Smooth muscle cell (in vitro differentiated cells): ENCODE results near the gene AOPEP. TPM values are rescaled to one million over a fixed set of nuclear protein-coding genes. Genes with fewer than 3 reads are reported as not detected.

ENCODE experiments used
- DNase-seq: peaks from one replicate; lab custom pipeline; 2025; ENCODE audit not compliant: unreplicated experiment; lab: John Stamatoyannopoulos, UW
- H2AFZ ChIP-seq: fragments of 200-600 bp; sonication (generic); 2 replicates; pipeline ENCODE4 v1.6.0; 2016; ENCODE audit warnings: antibody characterized with exemption, low read depth, mild to moderate bottlenecking
- H3F3A ChIP-seq: fragments of 200-600 bp; sonication (generic); 2 replicates; pipeline ENCODE4 v1.6.0; 2017; ENCODE audit warnings: antibody characterized with exemption, low read depth
- H3K27ac ChIP-seq: fragments of 200-600 bp; sonication (generic); 2 replicates; pipeline ENCODE4 v1.5.1; 2016; ENCODE audit warnings: low read depth, mild to moderate bottlenecking
- H3K27me3 ChIP-seq: fragments of 200-600 bp; sonication (generic); 2 replicates; pipeline ENCODE4 v1.6.1; 2016; ENCODE audit warnings: low read depth, mild to moderate bottlenecking
- H3K36me3 ChIP-seq: fragments of 200-600 bp; sonication (generic); 2 replicates; pipeline ENCODE4 v1.5.1; 2016; ENCODE audit warnings: low read depth
- H3K4me1 ChIP-seq: fragments of 200-600 bp; sonication (generic); 2 replicates; pipeline ENCODE4 v1.5.1; 2016; ENCODE audit warnings: low read depth
- H3K4me2 ChIP-seq: fragments of 200-600 bp; sonication (generic); 2 replicates; pipeline ENCODE4 v1.6.0; 2016; ENCODE audit warnings: mild to moderate bottlenecking
- H3K4me3 ChIP-seq: fragments of 200-600 bp; sonication (generic); 2 replicates; pipeline ENCODE4 v1.5.1; 2016; ENCODE audit warnings: mild to moderate bottlenecking
- H3K79me2 ChIP-seq: fragments of 200-600 bp; sonication (generic); 2 replicates; pipeline ENCODE4 v1.6.0; 2016; ENCODE audit warnings: low read depth, mild to moderate bottlenecking
- H3K9ac ChIP-seq: fragments of 200-600 bp; sonication (generic); 2 replicates; pipeline ENCODE4 v1.6.0; 2016; ENCODE audit warnings: low read depth
- H3K9me3 ChIP-seq: fragments of 200-600 bp; sonication (generic); replicated peaks from 2 replicates; pipeline ENCODE4 v1.5.1; 2016; ENCODE audit warnings: low read depth
- H4K20me1 ChIP-seq: fragments of 200-600 bp; sonication (generic); 2 replicates; pipeline ENCODE4 v1.6.0; 2016; ENCODE audit warnings: low read depth
- CTCF ChIP-seq: fragments of 200-600 bp; sonication (generic); IDR thresholded peaks from 2 replicates; pipeline ENCODE4 v1.5.1; 2017; ENCODE audit warnings: borderline replicate concordance, mild to moderate bottlenecking, antibody characterized with exemption; ENCODE audit not compliant: insufficient read depth, poor library complexity, severe bottlenecking
- WGBS: methylation state at CpG from one replicate; pipeline ENCODE4 v1.1.7; 2016; ENCODE audit warnings: low lambda C conversion rate; 5-methylcytosine and 5-hydroxymethylcytosine counted together
- polyA plus RNA-seq: library from polyadenylated mRNA; unstranded; fragments of >200 nt; fragmentation: Nextera tagmentation; extraction: Ambion mirVana; gene quantifications from 2 replicates; pipeline ENCODE4 v1.2.1, GENCODE V29; 2016
- total RNA-seq: library from RNA; depleted of rRNA; stranded (reverse); fragments of >200 nt; gene quantifications from 2 replicates; pipeline ENCODE4 v1.2.3, GENCODE V29; 2014

Gene AOPEP
- total and polyA plus RNA-seq, 2 experiments from 2014 or later, result 52.7 to 94.9 TPM

- no peak overlapping the region for H3K27ac ChIP-seq
- no peaks in the 10 kb centered on the region for H3K27me3 ChIP-seq
- WGBS, result 28% methylated on average over 1 of the region's 1 CpG
Measured at GRCh38 chr9:95116808-95117204, 390.3 kb downstream of the AOPEP start.

GRCh38 chr9:95118596-95118995 is 392.1 kb downstream of the AOPEP start:
- Histone ChIP-seq H3K79me2 (no peaks in the 10 kb centered on the region), H3K9me3 (no peaks in the 10 kb centered on the region), H4K20me1 (no peaks in the 10 kb centered on the region), H3K9ac (no peak overlapping the region), H3F3A (peaks cover 6% of the 10 kb centered on the region), H3K4me1 (no peaks in the 10 kb centered on the region), H3K27ac (peak overlapping the region; percentile 19), H2AFZ (no peak overlapping the region), H3K4me2 (no peak overlapping the region), H3K4me3 (no peak overlapping the region), H3K27me3 (no peaks in the 10 kb centered on the region), H3K36me3 (no peaks in the 10 kb centered on the region)
- TF ChIP-seq CTCF, result no peak
- WGBS, result 70% methylated on average over 4 of the region's 4 CpGs
- DNase-seq, result no peak

More at GRCh38 chr9:95116808-95117204, 390.3 kb downstream of the AOPEP start:
- DNase-seq, result no peak
- no peak overlapping the region for H2AFZ ChIP-seq
- TF ChIP-seq CTCF, result no peak
- H3K4me2 ChIP-seq, result no peak overlapping the region
- H3K36me3 ChIP-seq, result no peaks in the 10 kb centered on the region
- H3K9me3 ChIP-seq, result no peaks in the 10 kb centered on the region
- H4K20me1 ChIP-seq, result no peaks in the 10 kb centered on the region
- peaks cover 6% of the 10 kb centered on the region for H3F3A ChIP-seq
- H3K4me1 ChIP-seq, result no peaks in the 10 kb centered on the region
- H3K4me3 ChIP-seq, result no peak overlapping the region
- no peaks in the 10 kb centered on the region for H3K79me2 ChIP-seq
- H3K9ac ChIP-seq, result no peak overlapping the region

GRCh38 chr9:95120781-95121370 is 394.4 kb downstream of the AOPEP start:
- Histone ChIP-seq H3F3A (peaks cover 6% of the 10 kb centered on the region), H3K36me3 (no peaks in the 10 kb centered on the region), H3K9ac (no peak overlapping the region), H4K20me1 (no peaks in the 10 kb centered on the region), H3K4me3 (no peak overlapping the region), H3K79me2 (no peaks in the 10 kb centered on the region), H3K27me3 (no peaks in the 10 kb centered on the region), H2AFZ (no peak overlapping the region), H3K27ac (no peak overlapping the region), H3K4me1 (no peaks in the 10 kb centered on the region), H3K4me2 (no peak overlapping the region), H3K9me3 (no peaks in the 10 kb centered on the region)
- no peak for DNase-seq
- TF ChIP-seq CTCF, result no peak
